Trophoblast cell (in vitro differentiated cells and primary cell): ENCODE data around the gene OR4C5. TPM values are rescaled to one million over a fixed set of nuclear protein-coding genes. Genes with fewer than 3 reads are reported as not detected.
"Not testable (repeated sequence)": the region's sequence is repeated elsewhere in the genome, so short reads cannot be mapped to it uniquely, and the experiment has no call there.

Experiments used
- DNase-seq, 2 donors: peaks; one replicate each; pipeline ENCODE4 v3.0.0-alpha.2; 2016
- H2AFZ ChIP-seq: 2 replicates; pipeline ENCODE4 v1.6.1; 2013; ENCODE audit warnings: low read length, moderate library complexity, mild to moderate bottlenecking; ENCODE audit not compliant: insufficient read depth, poor library complexity
- H2AK5ac ChIP-seq: 2 replicates; pipeline ENCODE4 v1.6.1; 2013; ENCODE audit warnings: mild to moderate bottlenecking, low read length
- H2BK120ac ChIP-seq: 2 replicates; pipeline ENCODE4 v1.6.1; 2013; ENCODE audit warnings: low read length, mild to moderate bottlenecking, moderate library complexity; ENCODE audit not compliant: insufficient read depth, poor library complexity
- H2BK12ac ChIP-seq: 2 replicates; pipeline ENCODE4 v1.6.1; 2013; ENCODE audit warnings: mild to moderate bottlenecking, low read length, moderate library complexity
- H2BK5ac ChIP-seq: 2 replicates; pipeline ENCODE4 v1.6.1; 2013; ENCODE audit warnings: low read length, low read depth, moderate library complexity, mild to moderate bottlenecking; ENCODE audit not compliant: poor library complexity
- H3K14ac ChIP-seq: 2 replicates; pipeline ENCODE4 v1.6.1; 2013; ENCODE audit warnings: mild to moderate bottlenecking, low read length
- H3K18ac ChIP-seq: 2 replicates; pipeline ENCODE4 v1.6.1; 2013; ENCODE audit warnings: mild to moderate bottlenecking, low read length
- H3K23ac ChIP-seq: 2 replicates; pipeline ENCODE4 v1.6.1; 2013; ENCODE audit warnings: low read length
- H3K27ac ChIP-seq: 2 replicates; pipeline ENCODE4 v1.5.1; 2013; ENCODE audit warnings: low read depth, mild to moderate bottlenecking, inconsistent platforms, low read length, moderate library complexity
- H3K27me3 ChIP-seq: 2 replicates; pipeline ENCODE4 v1.6.1; 2013; ENCODE audit warnings: inconsistent platforms, mild to moderate bottlenecking, low read length, moderate library complexity; ENCODE audit not compliant: insufficient read depth
- H3K36me3 ChIP-seq, 2 experiments: 1 replicate in 1 of 2; 2 replicates in 1 of 2; pipeline ENCODE4 v1.6.1; 2013; ENCODE audit warnings: low read length in 2 of 2, mild to moderate bottlenecking in 2 of 2, moderate library complexity in 1 of 2; ENCODE audit not compliant: insufficient read depth in 2 of 2, control insufficient read depth in 1 of 2
- H3K4ac ChIP-seq: 2 replicates; pipeline ENCODE4 v1.6.1; 2013; ENCODE audit warnings: low read depth, mild to moderate bottlenecking, low read length, moderate library complexity
- H3K4me1 ChIP-seq, 2 experiments: 1 replicate in 1 of 2; 2 replicates in 1 of 2; pipeline ENCODE4 v1.6.1; 2013; ENCODE audit warnings: low read length in 2 of 2, mild to moderate bottlenecking in 2 of 2, moderate library complexity in 1 of 2; ENCODE audit not compliant: insufficient read depth in 2 of 2, control insufficient read depth in 1 of 2
- H3K4me2 ChIP-seq: 2 replicates; pipeline ENCODE4 v1.6.1; 2013; ENCODE audit warnings: inconsistent platforms, mild to moderate bottlenecking, low read length, moderate library complexity
- H3K4me3 ChIP-seq: 2 replicates; pipeline ENCODE4 v1.5.1; 2013; ENCODE audit warnings: mild to moderate bottlenecking, low read depth, low read length, inconsistent platforms
- H3K79me1 ChIP-seq: one replicate; pipeline ENCODE4 v1.6.1; 2013; ENCODE audit warnings: low read length
- H3K79me2 ChIP-seq: 2 replicates; pipeline ENCODE4 v1.6.1; 2013; ENCODE audit warnings: low read length, mild to moderate bottlenecking; ENCODE audit not compliant: control insufficient read depth, insufficient read depth, poor library complexity
- H3K9ac ChIP-seq: 2 replicates; pipeline ENCODE4 v1.6.1; 2013; ENCODE audit warnings: mild to moderate bottlenecking, low read length
- H3K9me3 ChIP-seq: 2 replicates; pipeline ENCODE4 v1.6.1; 2013; ENCODE audit warnings: low read depth, mild to moderate bottlenecking, control low read depth, inconsistent platforms, low read length; ENCODE audit not compliant: insufficient read depth
- H4K12ac ChIP-seq: 2 replicates; pipeline ENCODE4 v1.6.1; 2013; ENCODE audit warnings: low read depth, mild to moderate bottlenecking, low read length, moderate library complexity
- H4K8ac ChIP-seq: 2 replicates; pipeline ENCODE4 v1.6.1; 2013; ENCODE audit warnings: low read depth, mild to moderate bottlenecking, low read length, moderate library complexity
- H4K91ac ChIP-seq: one replicate; pipeline ENCODE4 v1.6.1; 2013; ENCODE audit warnings: low read depth, mild to moderate bottlenecking, low read length, moderate library complexity
- WGBS: extraction: QIAGEN DNeasy Blood & Tissue Kit; methylation state at CpG from one replicate; pipeline ENCODE4 v1.1.7; 2013; ENCODE audit warnings: missing lambda C conversion rate; ENCODE audit not compliant: insufficient read length, insufficient coverage; ENCODE audit errors: extremely low coverage; 5-methylcytosine and 5-hydroxymethylcytosine counted together
- polyA plus RNA-seq: library from polyadenylated mRNA; stranded (reverse); fragments of 200-250 nt; gene quantifications from 2 replicates; pipeline ENCODE4 v1.2.3, GENCODE V29; 2013

The OR4C5 gene
- not detected in 2 replicates for polyA plus RNA-seq

- H3K36me3 ChIP-seq: no peaks in the 10 kb centered on the region
- H3K79me2 ChIP-seq: no peaks in the 10 kb centered on the region
- no peak within 1 kb of the TSS for H2AFZ ChIP-seq
- H3K18ac ChIP-seq: no peak within 1 kb of the TSS
- H3K4me3 ChIP-seq: no peak within 1 kb of the TSS
- no peak within 1 kb of the TSS for H3K9ac ChIP-seq
- no peak within 1 kb of the TSS for H4K12ac ChIP-seq
- H2BK12ac ChIP-seq: no peak within 1 kb of the TSS
- H3K14ac ChIP-seq: no peak within 1 kb of the TSS
- no peak within 1 kb of the TSS for H3K4me2 ChIP-seq
- H3K27ac ChIP-seq: no peak within 1 kb of the TSS
- no peaks in the 10 kb centered on the region for H3K4me1 ChIP-seq
- no CpG with 5 or more reads among the region's 2 CpGs for WGBS
- H3K27me3 ChIP-seq: no peaks in the 10 kb centered on the region
- no peak within 1 kb of the TSS for H3K4ac ChIP-seq
- H3K9me3 ChIP-seq: peaks cover 4% of the 10 kb centered on the region
- no peak for DNase-seq
- H4K91ac ChIP-seq: no peak within 1 kb of the TSS
- no peak within 1 kb of the TSS for H3K23ac ChIP-seq
- no peak within 1 kb of the TSS for H4K8ac ChIP-seq
- H2BK120ac ChIP-seq: no peak within 1 kb of the TSS
- H3K79me1 ChIP-seq: no peaks in the 10 kb centered on the region
- H2AK5ac ChIP-seq: no peak within 1 kb of the TSS
- no peak within 1 kb of the TSS for H2BK5ac ChIP-seq
Measured at GRCh38 chr11:48366365-48366764, at the start of gene OR4C5. TSS of gene OR4C5 (minus strand) at chr11:48366465. CDS start at chr11:48366465, 0 bp downstream.

- H3K4me1 ChIP-seq: no peaks in the 10 kb centered on the region
- no peak overlapping the region for H3K4me3 ChIP-seq
- H3K4me2 ChIP-seq: no peak overlapping the region
- no peaks in the 10 kb centered on the region for H3K36me3 ChIP-seq
- no peaks in the 10 kb centered on the region for H3K27me3 ChIP-seq
- H2BK12ac ChIP-seq: no peak overlapping the region
- H3K18ac ChIP-seq: no peak overlapping the region
- no peaks in the 10 kb centered on the region for H3K79me1 ChIP-seq
- H3K27ac ChIP-seq: no peak overlapping the region
- H3K9ac ChIP-seq: no peak overlapping the region
- H2BK5ac ChIP-seq: no peak overlapping the region
- no peak overlapping the region for H2AK5ac ChIP-seq
- no peak overlapping the region for H2BK120ac ChIP-seq
- H3K79me2 ChIP-seq: no peaks in the 10 kb centered on the region
- H3K4ac ChIP-seq: no peak overlapping the region
- H4K91ac ChIP-seq: no peak overlapping the region
- WGBS: no CpG with 5 or more reads among the region's 4 CpGs
- H4K12ac ChIP-seq: no peak overlapping the region
- H3K23ac ChIP-seq: no peak overlapping the region
- no peak overlapping the region for H3K14ac ChIP-seq
- H4K8ac ChIP-seq: no peak overlapping the region
- no peak overlapping the region for H2AFZ ChIP-seq
- no peak for DNase-seq
- H3K9me3 ChIP-seq: peaks cover 3% of the 10 kb centered on the region
Measured at GRCh38 chr11:48384670-48385069, 18.4 kb upstream of the OR4C5 start.

GRCh38 chr11:48384151-48384550 is 17.9 kb upstream of the OR4C5 start:
- not testable (repeated sequence) for H3K9ac ChIP-seq, H3K27me3 ChIP-seq, H2BK5ac ChIP-seq, H4K12ac ChIP-seq, H3K36me3 ChIP-seq, H2BK120ac ChIP-seq, H2BK12ac ChIP-seq, DNase-seq, H3K23ac ChIP-seq, H3K79me1 ChIP-seq, H3K18ac ChIP-seq, H2AK5ac ChIP-seq, H3K4me3 ChIP-seq, H3K27ac ChIP-seq, H3K9me3 ChIP-seq, H3K4me1 ChIP-seq, H3K4me2 ChIP-seq, H3K14ac ChIP-seq, H4K91ac ChIP-seq, H4K8ac ChIP-seq, H3K79me2 ChIP-seq, H2AFZ ChIP-seq, H3K4ac ChIP-seq
- WGBS: no CpG with 5 or more reads among the region's 2 CpGs

GRCh38 chr11:48361289-48361688 is 5.0 kb downstream of the OR4C5 start:
- not testable (repeated sequence) for H2AK5ac ChIP-seq, H3K4ac ChIP-seq, H2BK5ac ChIP-seq, H3K9ac ChIP-seq, H3K23ac ChIP-seq, H3K27ac ChIP-seq, H3K18ac ChIP-seq, H3K79me2 ChIP-seq, H3K14ac ChIP-seq, H4K12ac ChIP-seq, H4K8ac ChIP-seq, H3K4me2 ChIP-seq, H2BK120ac ChIP-seq, H3K4me1 ChIP-seq, H3K27me3 ChIP-seq, H2BK12ac ChIP-seq, H2AFZ ChIP-seq, H3K4me3 ChIP-seq, H3K79me1 ChIP-seq, H3K36me3 ChIP-seq, DNase-seq, H4K91ac ChIP-seq
- WGBS: no CpG with 5 or more reads among the region's 2 CpGs
- peaks cover 11% of the 10 kb centered on the region for H3K9me3 ChIP-seq
